Mesendoderm (in vitro differentiated cells): ENCODE measurements around the gene PRMT9.

Experiments used
- DNase-seq: peaks from one replicate; pipeline ENCODE4 v3.0.0; 2013
- H2AK5ac ChIP-seq: 2 replicates; pipeline ENCODE4 v1.6.1; 2013; ENCODE audit warnings: low read length, inconsistent platforms
- H2BK120ac ChIP-seq: 2 replicates; pipeline ENCODE4 v1.6.1; 2013; ENCODE audit warnings: low read depth, mild to moderate bottlenecking, low read length, moderate library complexity, mixed read lengths
- H2BK15ac ChIP-seq: replicated peaks from 2 replicates; pipeline ENCODE4 v1.6.1; 2013; ENCODE audit warnings: low read depth, mild to moderate bottlenecking, moderate library complexity
- H2BK5ac ChIP-seq: 2 replicates; pipeline ENCODE4 v1.6.1; 2013; ENCODE audit warnings: low read length, inconsistent platforms
- H3K18ac ChIP-seq: 2 replicates; pipeline ENCODE4 v1.6.1; 2013; ENCODE audit warnings: mild to moderate bottlenecking, low read length, mixed read lengths
- H3K23ac ChIP-seq: one replicate; pipeline ENCODE4 v1.6.1; 2013; ENCODE audit warnings: low read length
- H3K27ac ChIP-seq: 2 replicates; pipeline ENCODE4 v1.5.1; 2013; ENCODE audit warnings: low read depth, mild to moderate bottlenecking, inconsistent platforms, low read length, moderate library complexity
- H3K27me3 ChIP-seq: 2 replicates; pipeline ENCODE4 v1.6.1; 2013; ENCODE audit warnings: low read length, control low read depth, mild to moderate bottlenecking, inconsistent platforms; ENCODE audit not compliant: insufficient read depth, poor library complexity
- H3K36me3 ChIP-seq: 2 replicates; pipeline ENCODE4 v1.6.1; 2013; ENCODE audit warnings: low read length, inconsistent platforms; ENCODE audit not compliant: control insufficient read depth, insufficient read depth
- H3K4ac ChIP-seq: one replicate; pipeline ENCODE4 v1.6.1; 2013; ENCODE audit warnings: low read depth, mild to moderate bottlenecking, low read length, moderate library complexity
- H3K4me1 ChIP-seq: 2 replicates; pipeline ENCODE4 v1.6.1; 2013; ENCODE audit warnings: low read depth, low read length, inconsistent platforms; ENCODE audit not compliant: control insufficient read depth
- H3K4me2 ChIP-seq: 2 replicates; pipeline ENCODE4 v1.6.1; 2013; ENCODE audit warnings: low read length
- H3K4me3 ChIP-seq: 2 replicates; pipeline ENCODE4 v1.5.1; 2013; ENCODE audit warnings: mild to moderate bottlenecking, low read length
- H3K56ac ChIP-seq: one replicate; pipeline ENCODE4 v1.6.1; 2013; ENCODE audit warnings: low read length
- H3K79me1 ChIP-seq: 2 replicates; pipeline ENCODE4 v1.6.1; 2013; ENCODE audit warnings: low read length, inconsistent platforms
- H3K79me2 ChIP-seq: 2 replicates; pipeline ENCODE4 v1.6.1; 2013; ENCODE audit warnings: mild to moderate bottlenecking, low read length; ENCODE audit not compliant: control insufficient read depth, insufficient read depth
- H3K9ac ChIP-seq: 2 replicates; pipeline ENCODE4 v1.6.1; 2013; ENCODE audit warnings: low read length, inconsistent platforms
- H4K5ac ChIP-seq: one replicate; pipeline ENCODE4 v1.6.1; 2013; ENCODE audit warnings: low read length
- H4K8ac ChIP-seq: one replicate; pipeline ENCODE4 v1.6.1; 2013; ENCODE audit warnings: low read depth, mild to moderate bottlenecking, control low read depth, low read length, moderate library complexity
- WGBS: extraction: QIAGEN DNeasy Blood & Tissue Kit; methylation state at CpG from one replicate; pipeline ENCODE4 v1.1.7; 2013; ENCODE audit warnings: low lambda C conversion rate, missing lambda C conversion rate; ENCODE audit not compliant: insufficient coverage; ENCODE audit errors: extremely low coverage; 5-methylcytosine and 5-hydroxymethylcytosine counted together

The PRMT9 gene

DNA sequence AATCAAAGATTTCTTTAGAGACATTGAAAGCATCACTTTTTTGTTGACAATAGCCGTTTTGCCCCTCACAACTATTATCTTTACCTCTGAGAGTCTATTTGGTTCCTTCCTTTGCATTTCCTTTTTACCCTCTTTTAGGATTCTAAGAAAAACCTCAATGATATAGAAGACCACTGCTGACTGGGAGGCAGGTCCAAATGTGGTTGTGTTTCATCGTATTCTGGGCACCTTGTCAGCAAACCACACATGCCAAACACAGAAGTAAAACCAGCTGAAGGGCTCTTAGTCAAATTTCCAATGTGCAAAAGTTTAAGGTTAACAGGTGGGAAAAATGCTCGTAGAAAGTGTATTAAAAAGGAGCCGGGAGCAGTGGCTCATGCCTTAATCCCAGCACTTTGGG, 5.1 kb upstream of the PRMT9 start:
- H3K27me3 ChIP-seq: no peaks in the 10 kb centered on the region
- no peaks in the 10 kb centered on the region for H3K36me3 ChIP-seq
- no peak overlapping the region for H2BK5ac ChIP-seq
- no peak overlapping the region for H3K18ac ChIP-seq
- no peaks in the 10 kb centered on the region for H3K4me1 ChIP-seq
- no peak overlapping the region for H2AK5ac ChIP-seq
- H3K79me2 ChIP-seq: no peaks in the 10 kb centered on the region
- no peaks in the 10 kb centered on the region for H3K79me1 ChIP-seq
- DNase-seq: no peak
- no peak overlapping the region for H3K4me3 ChIP-seq
- no peak overlapping the region for H2BK15ac ChIP-seq
- no peak overlapping the region for H3K4ac ChIP-seq
- H3K4me2 ChIP-seq: no peak overlapping the region
- no peak overlapping the region for H3K23ac ChIP-seq
- no peak overlapping the region for H4K5ac ChIP-seq
- WGBS: no CpG with 5 or more reads among the region's 4 CpGs
- no peak overlapping the region for H3K9ac ChIP-seq
- H3K56ac ChIP-seq: no peak overlapping the region
- no peak overlapping the region for H4K8ac ChIP-seq
- no peak overlapping the region for H3K27ac ChIP-seq
- no peak overlapping the region for H2BK120ac ChIP-seq

DNA sequence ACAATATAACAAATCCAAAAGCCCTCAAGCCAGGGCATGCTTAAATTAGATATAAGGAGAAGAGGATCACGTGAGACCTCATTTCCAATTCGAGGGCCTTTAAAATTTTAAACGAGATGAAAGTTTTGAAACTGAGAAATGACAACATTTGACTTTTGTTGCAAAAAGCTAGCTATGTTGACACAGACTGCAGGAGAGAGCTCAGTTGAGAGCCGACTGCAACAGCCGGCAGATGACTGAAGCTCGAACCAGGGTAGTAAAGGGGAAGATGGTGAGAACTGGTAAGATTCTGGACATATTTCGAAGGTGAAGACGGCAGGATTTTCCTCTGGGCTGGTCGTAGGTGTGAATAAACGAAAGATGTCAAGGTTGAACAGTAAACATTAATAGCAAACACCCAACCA, 773 bp downstream of the PRMT9 start:
- Histone ChIP-seq H2BK15ac (no peak overlapping the region), H3K4me2 (peak overlapping the region; percentile 18), H3K23ac (no peak overlapping the region), H3K36me3 (no peaks in the 10 kb centered on the region), H2BK120ac (no peak overlapping the region), H2BK5ac (no peak overlapping the region), H4K8ac (no peak overlapping the region), H3K27me3 (no peaks in the 10 kb centered on the region), H3K9ac (peak overlapping the region; percentile 81), H3K56ac (peak overlapping the region; percentile 84), H3K18ac (no peak overlapping the region), H2AK5ac (no peak overlapping the region), H3K4me3 (peak overlapping the region; percentile 63), H4K5ac (no peak overlapping the region), H3K4me1 (no peaks in the 10 kb centered on the region), H3K79me2 (peaks cover 6% of the 10 kb centered on the region), H3K4ac (peak overlapping the region; percentile 12), H3K27ac (no peak overlapping the region), H3K79me1 (peaks cover 3% of the 10 kb centered on the region)
- DNase-seq: peak; percentile 1
- WGBS: no CpG with 5 or more reads among the region's 10 CpGs

DNA sequence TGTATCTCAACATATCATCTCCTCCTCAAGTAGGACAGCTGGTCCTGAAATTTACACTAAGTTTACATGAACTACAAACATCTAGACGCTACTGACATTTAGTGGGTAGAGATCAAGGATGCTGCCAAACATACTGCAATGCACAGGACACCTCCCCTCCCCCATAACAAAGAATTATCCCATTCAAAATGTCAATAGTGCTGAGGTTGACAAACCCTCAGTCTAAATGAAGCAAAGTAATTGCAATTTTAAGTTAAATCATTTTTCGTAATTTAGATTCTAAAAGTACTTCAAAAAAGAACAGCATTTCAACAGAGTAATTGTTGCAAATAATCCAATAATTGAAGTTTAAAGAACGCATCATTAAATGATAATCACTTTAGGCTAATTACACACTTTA, 1.2 kb downstream of the PRMT9 start:
- no peak overlapping the region for H4K8ac ChIP-seq
- no peak for DNase-seq

DNA sequence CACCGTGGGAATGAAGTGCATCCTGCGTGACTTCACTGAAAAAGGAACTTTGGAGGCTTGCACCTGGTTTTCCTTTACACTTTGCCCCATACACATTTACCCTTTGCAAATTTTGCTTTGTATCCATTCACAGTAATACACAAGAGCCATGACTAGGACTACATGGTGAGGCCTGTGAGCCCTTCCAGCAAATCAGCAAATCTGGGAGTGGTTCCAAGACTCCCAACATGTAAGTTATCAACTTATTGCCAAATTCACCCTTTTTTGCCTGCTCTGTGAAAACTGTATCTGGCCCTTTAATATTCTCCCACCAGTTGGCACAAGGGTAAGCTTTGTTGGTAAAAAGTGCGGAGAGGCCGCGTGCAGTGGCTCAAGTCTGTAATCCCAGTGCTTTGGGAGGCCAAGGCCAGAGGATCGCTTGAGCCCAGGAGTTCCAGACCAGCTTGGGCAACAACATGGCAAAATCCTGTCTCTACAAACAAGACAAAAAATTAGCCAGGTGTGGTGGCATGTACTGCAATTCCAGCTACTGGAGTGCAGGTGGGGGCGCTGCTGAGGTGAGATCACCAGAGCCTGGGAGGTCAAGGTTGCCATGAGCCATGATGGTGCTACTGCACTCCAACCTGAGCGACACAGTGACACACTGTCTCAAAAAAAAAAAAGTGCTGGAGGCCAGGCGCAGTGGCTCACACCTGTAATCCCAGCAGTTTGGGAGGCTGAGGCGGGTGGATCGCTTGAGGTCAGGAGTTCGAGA, 5.0 kb downstream of the PRMT9 start:
- H2BK5ac ChIP-seq: no peak overlapping the region
- H3K4ac ChIP-seq: no peak overlapping the region
- H3K23ac ChIP-seq: no peak overlapping the region
- no peak overlapping the region for H2BK15ac ChIP-seq
- no peak overlapping the region for H3K27ac ChIP-seq
- H4K5ac ChIP-seq: no peak overlapping the region
- no peaks in the 10 kb centered on the region for H3K36me3 ChIP-seq
- no peak overlapping the region for H3K4me2 ChIP-seq
- H3K4me1 ChIP-seq: no peaks in the 10 kb centered on the region
- H2BK120ac ChIP-seq: no peak overlapping the region
- H2AK5ac ChIP-seq: no peak overlapping the region
- H3K56ac ChIP-seq: no peak overlapping the region
- H3K79me2 ChIP-seq: peaks cover 6% of the 10 kb centered on the region
- WGBS: no CpG with 5 or more reads among the region's 12 CpGs
- DNase-seq: peak; percentile 70
- no peaks in the 10 kb centered on the region for H3K27me3 ChIP-seq
- peaks cover 3% of the 10 kb centered on the region for H3K79me1 ChIP-seq
- H4K8ac ChIP-seq: no peak overlapping the region
- H3K4me3 ChIP-seq: no peak overlapping the region
- no peak overlapping the region for H3K18ac ChIP-seq
- H3K9ac ChIP-seq: no peak overlapping the region

More for the DNA sequence above, 1.2 kb downstream of the PRMT9 start:
- Histone ChIP-seq H3K27ac (no peak overlapping the region), H3K27me3 (no peaks in the 10 kb centered on the region), H3K36me3 (no peaks in the 10 kb centered on the region), H3K79me1 (peaks cover 3% of the 10 kb centered on the region), H3K4me1 (no peaks in the 10 kb centered on the region), H3K4me2 (no peak overlapping the region), H3K18ac (no peak overlapping the region), H4K5ac (no peak overlapping the region), H3K56ac (no peak overlapping the region), H2BK15ac (no peak overlapping the region), H2AK5ac (no peak overlapping the region), H2BK5ac (no peak overlapping the region), H3K23ac (no peak overlapping the region), H3K4me3 (no peak overlapping the region), H3K4ac (no peak overlapping the region), H2BK120ac (no peak overlapping the region), H3K79me2 (peaks cover 6% of the 10 kb centered on the region), H3K9ac (no peak overlapping the region)
- WGBS: no CpG with 5 or more reads among the region's 3 CpGs

DNA sequence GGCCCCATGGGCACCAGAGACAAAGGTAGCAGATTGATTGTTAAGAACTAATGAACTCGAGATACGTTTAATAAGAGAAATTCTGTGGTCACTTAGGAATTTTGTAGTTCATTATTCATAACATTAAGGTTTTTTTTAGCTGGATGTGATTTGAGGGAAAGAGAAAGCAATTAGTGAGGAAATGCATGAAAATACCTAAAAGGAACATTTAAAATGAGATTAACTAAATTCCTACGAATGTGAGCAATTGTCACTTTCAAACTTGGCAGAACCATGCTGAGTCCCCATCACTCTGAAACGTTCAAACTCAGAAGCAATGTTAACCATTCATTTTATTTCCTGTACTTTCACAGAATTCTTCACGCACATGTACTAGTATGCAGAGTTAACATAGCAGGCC, 5.9 kb downstream of the PRMT9 start:
- Histone ChIP-seq H2BK5ac (no peak overlapping the region), H3K9ac (no peak overlapping the region), H3K79me1 (peaks cover 3% of the 10 kb centered on the region), H3K36me3 (no peaks in the 10 kb centered on the region), H3K79me2 (peaks cover 3% of the 10 kb centered on the region), H3K56ac (no peak overlapping the region), H3K18ac (no peak overlapping the region), H3K4me2 (no peak overlapping the region), H3K27ac (no peak overlapping the region), H2BK120ac (no peak overlapping the region), H3K4me1 (no peaks in the 10 kb centered on the region), H3K27me3 (no peaks in the 10 kb centered on the region), H2BK15ac (no peak overlapping the region), H3K4me3 (no peak overlapping the region), H2AK5ac (no peak overlapping the region), H4K5ac (no peak overlapping the region), H3K4ac (no peak overlapping the region), H3K23ac (no peak overlapping the region), H4K8ac (no peak overlapping the region)
- WGBS: no CpG with 5 or more reads among the region's 5 CpGs
- peak; percentile 11 for DNase-seq

DNA sequence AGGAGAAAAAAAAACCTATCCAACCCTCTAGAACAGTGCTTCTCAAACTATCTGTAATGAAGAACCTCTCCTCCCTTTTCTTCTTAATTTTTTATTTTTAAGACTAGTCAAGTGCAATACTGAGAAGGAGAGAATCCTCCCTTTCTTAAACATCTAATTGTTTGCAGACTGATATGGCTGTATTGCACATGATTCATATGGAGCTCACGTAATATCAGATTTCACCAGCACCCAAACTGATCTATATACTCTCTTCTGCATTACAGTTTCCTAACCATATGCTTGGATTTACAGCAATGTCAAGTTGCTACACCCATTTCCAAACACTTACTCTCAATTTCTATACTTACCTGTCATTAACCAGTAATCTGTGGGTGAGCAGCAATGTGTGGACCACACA, 9.5 kb downstream of the PRMT9 start:
- Histone ChIP-seq H2AK5ac (no peak overlapping the region), H3K36me3 (no peaks in the 10 kb centered on the region), H3K4me1 (no peaks in the 10 kb centered on the region), H3K4me2 (no peak overlapping the region), H3K23ac (no peak overlapping the region), H2BK15ac (no peak overlapping the region), H2BK5ac (no peak overlapping the region), H3K9ac (no peak overlapping the region), H3K4ac (no peak overlapping the region), H3K18ac (no peak overlapping the region), H4K5ac (no peak overlapping the region), H2BK120ac (no peak overlapping the region), H4K8ac (no peak overlapping the region), H3K56ac (no peak overlapping the region), H3K79me1 (peaks cover 3% of the 10 kb centered on the region), H3K79me2 (no peaks in the 10 kb centered on the region), H3K4me3 (no peak overlapping the region), H3K27me3 (no peaks in the 10 kb centered on the region), H3K27ac (no peak overlapping the region)
- DNase-seq: no peak
- no CpG with 5 or more reads among the region's 1 CpG for WGBS
